Testis (tissue), 2 donors: ENCODE measurements around the gene EXOC4.

Experiments used
- POLR2A ChIP-seq: fragments of 450-650 bp; IDR thresholded peaks from one replicate; pipeline ENCODE4 v1.6.1; 2017; ENCODE audit warnings: antibody characterized with exemption, mild to moderate bottlenecking, moderate library complexity
- TF ChIP-seq, protein P1 (sequence below), 3 experiments: fragments of 450-650 bp in 2 of 3; fragments of 200-600 bp in 1 of 3; sonication (generic) in 1 of 3; IDR thresholded peaks; one replicate each; pipeline ENCODE4 v1.5.1; 2016 to 2019; ENCODE audit warnings: antibody characterized with exemption in 3 of 3, mild to moderate bottlenecking in 2 of 3, moderate library complexity in 1 of 3

DNA sequence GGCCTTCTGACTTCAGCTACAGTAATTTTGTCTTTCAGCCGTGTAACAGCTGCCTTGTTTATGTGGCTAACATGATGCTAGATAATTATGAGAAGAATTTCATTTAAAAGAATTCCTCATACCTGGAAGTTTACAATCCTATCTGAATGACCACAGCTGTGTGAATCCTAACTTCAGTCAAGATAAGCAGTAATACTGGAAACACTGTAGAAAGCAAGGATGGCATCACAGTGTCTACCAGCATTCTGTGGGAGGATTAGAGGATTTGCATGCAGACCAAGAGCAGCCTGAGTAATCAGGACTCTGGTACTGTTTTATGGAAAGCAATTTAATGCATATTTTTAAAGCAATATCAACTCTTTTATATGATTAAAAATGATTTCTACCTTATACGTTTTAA, 282.4 kb downstream of the EXOC4 start:
- TF ChIP-seq, protein P1, sequence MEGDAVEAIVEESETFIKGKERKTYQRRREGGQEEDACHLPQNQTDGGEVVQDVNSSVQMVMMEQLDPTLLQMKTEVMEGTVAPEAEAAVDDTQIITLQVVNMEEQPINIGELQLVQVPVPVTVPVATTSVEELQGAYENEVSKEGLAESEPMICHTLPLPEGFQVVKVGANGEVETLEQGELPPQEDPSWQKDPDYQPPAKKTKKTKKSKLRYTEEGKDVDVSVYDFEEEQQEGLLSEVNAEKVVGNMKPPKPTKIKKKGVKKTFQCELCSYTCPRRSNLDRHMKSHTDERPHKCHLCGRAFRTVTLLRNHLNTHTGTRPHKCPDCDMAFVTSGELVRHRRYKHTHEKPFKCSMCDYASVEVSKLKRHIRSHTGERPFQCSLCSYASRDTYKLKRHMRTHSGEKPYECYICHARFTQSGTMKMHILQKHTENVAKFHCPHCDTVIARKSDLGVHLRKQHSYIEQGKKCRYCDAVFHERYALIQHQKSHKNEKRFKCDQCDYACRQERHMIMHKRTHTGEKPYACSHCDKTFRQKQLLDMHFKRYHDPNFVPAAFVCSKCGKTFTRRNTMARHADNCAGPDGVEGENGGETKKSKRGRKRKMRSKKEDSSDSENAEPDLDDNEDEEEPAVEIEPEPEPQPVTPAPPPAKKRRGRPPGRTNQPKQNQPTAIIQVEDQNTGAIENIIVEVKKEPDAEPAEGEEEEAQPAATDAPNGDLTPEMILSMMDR (IDR thresholded peaks at IDR 0.05) = no peak
- TF ChIP-seq POLR2A = no peak
